ENCODE results near the gene PPP4R2. TPM values are rescaled to one million over a fixed set of nuclear protein-coding genes. Genes with fewer than 3 reads are reported as not detected.

The PPP4R2 gene
- total and polyA plus RNA-seq, 3 experiments from 2014 or later = 45.8 to 122 (median 115) TPM

- Histone ChIP-seq H3K9me3 (ENCODE audit: low read length) (no peaks in the 10 kb centered on the region), H3K36me3 (ENCODE audit: insufficient read depth, low read length) (no peaks in the 10 kb centered on the region), H3K4me3 (ENCODE audit: low read length) (no peak overlapping the region), H3K4me1 (ENCODE audit: insufficient read depth, low read length) (no peaks in the 10 kb centered on the region), H3K27ac (ENCODE audit: low read depth, low read length) (no peak overlapping the region), H3K27me3 (ENCODE audit: insufficient read depth, low read length, poor library complexity, severe bottlenecking) (no peaks in the 10 kb centered on the region)
- peaks cover 6 to 24% of the 10 kb centered on the region in 2 donors for H3K27me3 Mint-ChIP-seq
- ChIA-PET POLR2A (no interaction called here), CTCF (interaction anchor here (1.0 kb wide), 1 partner anchor 13 kb away, joined by 3 read pairs; no protein-coding TSS in a partner anchor)
- no peaks in the 10 kb centered on the region for H3K36me3 Mint-ChIP-seq
- DNase-seq = no peak
- H3K4me1 Mint-ChIP-seq = peaks cover 0 to 3% (median 0%) of the 10 kb centered on the region in 3 donors
- H3K27ac Mint-ChIP-seq = peak overlapping the region in 1 of 8 donors; percentile 12
- no peaks in the 10 kb centered on the region for H3K9me3 Mint-ChIP-seq
- H3K4me3 Mint-ChIP-seq = no peak overlapping the region
These were observed 102.3 kb downstream of the PPP4R2 start for GRCh38 chr3:73098873-73099272.

- Mint-ChIP-seq H3K36me3 (no peaks in the 10 kb centered on the region), H3K4me3 (peak overlapping the region in 1 of 7 donors; percentile 10), H3K27ac (peak overlapping the region in 1 of 8 donors; percentile 39), H3K9me3 (no peaks in the 10 kb centered on the region), H3K27me3 (peaks cover 5 to 13% of the 10 kb centered on the region in 2 donors), H3K4me1 (no peaks in the 10 kb centered on the region)
- H3K36me3 ChIP-seq (ENCODE audit: insufficient read depth, low read length) = no peaks in the 10 kb centered on the region
- H3K4me3 ChIP-seq (ENCODE audit: low read length) = no peak overlapping the region
- CTCF ChIA-PET = interaction anchor here (0.5 to 2.2 kb wide), 6 partner anchors 8 to 403 kb away, joined by 3 to 5 read pairs (median 3); no protein-coding TSS in a partner anchor
- H3K9me3 ChIP-seq (ENCODE audit: low read length) = no peaks in the 10 kb centered on the region
- POLR2A ChIA-PET = no interaction called here
- no peaks in the 10 kb centered on the region for H3K27me3 ChIP-seq (ENCODE audit: insufficient read depth, low read length, poor library complexity, severe bottlenecking)
- H3K4me1 ChIP-seq (ENCODE audit: insufficient read depth, low read length) = no peaks in the 10 kb centered on the region
- no peak overlapping the region for H3K27ac ChIP-seq (ENCODE audit: low read depth, low read length)
- DNase-seq = peak; percentile 40 to 72 (median 56)
These were observed 104.3 kb downstream of the PPP4R2 start for GRCh38 chr3:73100741-73101559.

- Mint-ChIP-seq H3K27ac (no peak overlapping the region), H3K4me3 (no peak overlapping the region), H3K9me3 (no peaks in the 10 kb centered on the region), H3K36me3 (no peaks in the 10 kb centered on the region), H3K27me3 (peaks cover 5 to 8% of the 10 kb centered on the region in 2 donors), H3K4me1 (no peaks in the 10 kb centered on the region)
- Histone ChIP-seq H3K9me3 (ENCODE audit: low read length) (no peaks in the 10 kb centered on the region), H3K27me3 (ENCODE audit: insufficient read depth, low read length, poor library complexity, severe bottlenecking) (no peaks in the 10 kb centered on the region), H3K36me3 (ENCODE audit: insufficient read depth, low read length) (no peaks in the 10 kb centered on the region), H3K4me3 (ENCODE audit: low read length) (no peak overlapping the region), H3K4me1 (ENCODE audit: insufficient read depth, low read length) (no peaks in the 10 kb centered on the region), H3K27ac (ENCODE audit: low read depth, low read length) (no peak overlapping the region)
- ChIA-PET CTCF (interaction anchor here (1.2 to 2.2 kb wide), 3 partner anchors 23 to 402 kb away, joined by 3 to 5 read pairs (median 3); no protein-coding TSS in a partner anchor), POLR2A (no interaction called here)
- DNase-seq = no peak
These were observed 105.3 kb downstream of the PPP4R2 start for GRCh38 chr3:73101881-73102280.

GRCh38 chr3:73107215-73107614, 110.6 kb downstream of the PPP4R2 start:
- ChIA-PET CTCF (no interaction called here), POLR2A (no interaction called here)
- no peak for DNase-seq
- H3K36me3 ChIP-seq (ENCODE audit: insufficient read depth, low read length) = no peaks in the 10 kb centered on the region
- H3K27me3 Mint-ChIP-seq = peaks cover 11 to 23% of the 10 kb centered on the region in 2 donors
- no peaks in the 10 kb centered on the region for H3K4me1 ChIP-seq (ENCODE audit: insufficient read depth, low read length)
- no peaks in the 10 kb centered on the region for H3K36me3 Mint-ChIP-seq
- H3K9me3 Mint-ChIP-seq = no peaks in the 10 kb centered on the region
- no peak overlapping the region for H3K4me3 ChIP-seq (ENCODE audit: low read length)
- no peaks in the 10 kb centered on the region for H3K27me3 ChIP-seq (ENCODE audit: insufficient read depth, low read length, poor library complexity, severe bottlenecking)
- H3K9me3 ChIP-seq (ENCODE audit: low read length) = no peaks in the 10 kb centered on the region
- no peak overlapping the region for H3K4me3 Mint-ChIP-seq
- no peak overlapping the region for H3K27ac ChIP-seq (ENCODE audit: low read depth, low read length)
- no peaks in the 10 kb centered on the region for H3K4me1 Mint-ChIP-seq
- no peak overlapping the region for H3K27ac Mint-ChIP-seq

- H3K27me3 Mint-ChIP-seq = peaks cover 10 to 23% of the 10 kb centered on the region in 2 donors
These were observed 111.1 kb downstream of the PPP4R2 start for GRCh38 chr3:73107676-73108187.

GRCh38 chr3:73108750-73109149, 112.1 kb downstream of the PPP4R2 start:
- Histone ChIP-seq H3K27ac (ENCODE audit: low read depth, low read length) (no peak overlapping the region), H3K4me3 (ENCODE audit: low read length) (no peak overlapping the region), H3K4me1 (ENCODE audit: insufficient read depth, low read length) (no peaks in the 10 kb centered on the region), H3K27me3 (ENCODE audit: insufficient read depth, low read length, poor library complexity, severe bottlenecking) (no peaks in the 10 kb centered on the region), H3K36me3 (ENCODE audit: insufficient read depth, low read length) (no peaks in the 10 kb centered on the region), H3K9me3 (ENCODE audit: low read length) (no peaks in the 10 kb centered on the region)
- Mint-ChIP-seq H3K27ac (no peak overlapping the region), H3K4me3 (no peak overlapping the region), H3K9me3 (no peaks in the 10 kb centered on the region), H3K36me3 (no peaks in the 10 kb centered on the region), H3K4me1 (no peaks in the 10 kb centered on the region), H3K27me3 (peaks cover 8 to 29% of the 10 kb centered on the region in 2 donors)
- POLR2A ChIA-PET = no interaction called here
- DNase-seq = no peak
- CTCF ChIA-PET = interaction anchor here (0.6 kb wide), 1 partner anchor 8 kb away, joined by 3 read pairs; no protein-coding TSS in a partner anchor

More at GRCh38 chr3:73107676-73108187, 111.1 kb downstream of the PPP4R2 start:
- no peak for DNase-seq
- ChIA-PET POLR2A (no interaction called here), CTCF (no interaction called here)
- Mint-ChIP-seq H3K36me3 (no peaks in the 10 kb centered on the region), H3K27ac (no peak overlapping the region), H3K4me3 (no peak overlapping the region), H3K4me1 (no peaks in the 10 kb centered on the region), H3K9me3 (no peaks in the 10 kb centered on the region)
- H3K4me1 ChIP-seq (ENCODE audit: insufficient read depth, low read length) = no peaks in the 10 kb centered on the region
- no peak overlapping the region for H3K27ac ChIP-seq (ENCODE audit: low read depth, low read length)
- no peaks in the 10 kb centered on the region for H3K27me3 ChIP-seq (ENCODE audit: insufficient read depth, low read length, poor library complexity, severe bottlenecking)
- H3K9me3 ChIP-seq (ENCODE audit: low read length) = no peaks in the 10 kb centered on the region
- no peak overlapping the region for H3K4me3 ChIP-seq (ENCODE audit: low read length)
- H3K36me3 ChIP-seq (ENCODE audit: insufficient read depth, low read length) = no peaks in the 10 kb centered on the region

- POLR2A ChIA-PET = no interaction called here
- Mint-ChIP-seq H3K4me1 (no peaks in the 10 kb centered on the region), H3K4me3 (no peak overlapping the region), H3K27me3 (peaks cover 11 to 29% of the 10 kb centered on the region in 2 donors), H3K9me3 (no peaks in the 10 kb centered on the region), H3K27ac (no peak overlapping the region), H3K36me3 (no peaks in the 10 kb centered on the region)
- no peaks in the 10 kb centered on the region for H3K27me3 ChIP-seq (ENCODE audit: insufficient read depth, low read length, poor library complexity, severe bottlenecking)
- no peaks in the 10 kb centered on the region for H3K36me3 ChIP-seq (ENCODE audit: insufficient read depth, low read length)
- DNase-seq = no peak
- CTCF ChIA-PET = no interaction called here
- no peak overlapping the region for H3K27ac ChIP-seq (ENCODE audit: low read depth, low read length)
- H3K4me3 ChIP-seq (ENCODE audit: low read length) = no peak overlapping the region
- H3K4me1 ChIP-seq (ENCODE audit: insufficient read depth, low read length) = no peaks in the 10 kb centered on the region
- H3K9me3 ChIP-seq (ENCODE audit: low read length) = no peaks in the 10 kb centered on the region
These were observed 113.9 kb downstream of the PPP4R2 start for GRCh38 chr3:73110530-73110929.

- CTCF ChIA-PET = no interaction called here
- peaks cover 11 to 29% of the 10 kb centered on the region in 2 donors for H3K27me3 Mint-ChIP-seq
- POLR2A ChIA-PET = no interaction called here
These were observed 118.1 kb downstream of the PPP4R2 start for GRCh38 chr3:73114711-73115110.

More at GRCh38 chr3:73114711-73115110, 118.1 kb downstream of the PPP4R2 start:
- H3K9me3 Mint-ChIP-seq = no peaks in the 10 kb centered on the region
- H3K4me1 Mint-ChIP-seq = no peaks in the 10 kb centered on the region
- Histone ChIP-seq H3K4me3 (ENCODE audit: low read length) (no peak overlapping the region), H3K27ac (ENCODE audit: low read depth, low read length) (no peak overlapping the region), H3K36me3 (ENCODE audit: insufficient read depth, low read length) (no peaks in the 10 kb centered on the region), H3K9me3 (ENCODE audit: low read length) (no peaks in the 10 kb centered on the region), H3K4me1 (ENCODE audit: insufficient read depth, low read length) (no peaks in the 10 kb centered on the region), H3K27me3 (ENCODE audit: insufficient read depth, low read length, poor library complexity, severe bottlenecking) (no peaks in the 10 kb centered on the region)
- no peaks in the 10 kb centered on the region for H3K36me3 Mint-ChIP-seq
- no peak overlapping the region for H3K27ac Mint-ChIP-seq
- no peak for DNase-seq
- no peak overlapping the region for H3K4me3 Mint-ChIP-seq

Measured in CD8-positive, alpha-beta memory T cell (primary cell).